Stimulated activated CD8-positive, alpha-beta memory T cell treated with anti-CD3 and anti-CD28 coated beads, Interleukin-12 subunit alpha, Interleukin-12 subunit beta, amount 100 ng/mL, for 1 hour (primary cell): Measurements from ENCODE around the gene LRRC4B.
A peak's percentile ranks its signal among the peaks of the same experiment; 100 is the strongest.

Source experiments
- DNase-seq: peaks from one replicate; pipeline ENCODE4 v3.0.0-alpha.2; 2020; ENCODE audit warnings: low read depth

Gene LRRC4B

GRCh38 chr19:50520822-50521465 lies 47.3 kb downstream of the LRRC4B start:
- DNase-seq, result no peak

- DNase-seq, result no peak
These were observed 49.1 kb downstream of the LRRC4B start for GRCh38 chr19:50519006-50519575.

- DNase-seq, result no peak
These were observed 49.9 kb downstream of the LRRC4B start for GRCh38 chr19:50518091-50519005.

GRCh38 chr19:50517704-50518075 lies 50.5 kb downstream of the LRRC4B start:
- no peak for DNase-seq

GRCh38 chr19:50516964-50517703 lies 51.1 kb downstream of the LRRC4B start:
- DNase-seq, result no peak

- no peak for DNase-seq
These were observed 51.8 kb downstream of the LRRC4B start for GRCh38 chr19:50516456-50516855.

- DNase-seq, result no peak
These were observed 53.1 kb downstream of the LRRC4B start for GRCh38 chr19:50515168-50515561.

GRCh38 chr19:50514346-50515167 lies 53.7 kb downstream of the LRRC4B start:
- no peak for DNase-seq

- no peak for DNase-seq
These were observed 54.4 kb downstream of the LRRC4B start, which contains the start of gene ASPDH for GRCh38 chr19:50513746-50514345. ASPDH (minus strand) TSS chr19:50513913; CDS start chr19:50513823, 90 bp downstream.

GRCh38 chr19:50512999-50513745 lies 55.1 kb downstream of the LRRC4B start:
- no peak for DNase-seq

GRCh38 chr19:50512112-50512998 lies 55.9 kb downstream of the LRRC4B start:
- no peak for DNase-seq

GRCh38 chr19:50511069-50511822 lies 57.0 kb downstream of the LRRC4B start, which contains the start of gene JOSD2:
JOSD2 (minus strand) TSS chr19:50511191; CDS start chr19:50510431, 760 bp downstream.
- peak; percentile 94 for DNase-seq

GRCh38 chr19:50510700-50511068 lies 57.6 kb downstream of the LRRC4B start:
- no peak for DNase-seq

- DNase-seq, result no peak
These were observed 58.0 kb downstream of the LRRC4B start for GRCh38 chr19:50510121-50510670.

GRCh38 chr19:50509366-50509765 lies 58.9 kb downstream of the LRRC4B start:
- no peak for DNase-seq

GRCh38 chr19:50508843-50509190 lies 59.4 kb downstream of the LRRC4B start:
- DNase-seq, result no peak

- no peak for DNase-seq
These were observed 60.9 kb downstream of the LRRC4B start for GRCh38 chr19:50507376-50507775.

- DNase-seq, result no peak
These were observed 61.5 kb downstream of the LRRC4B start for GRCh38 chr19:50506700-50507099.
